ENCODE measurements around the gene INIP. TPM values are rescaled to one million over a fixed set of nuclear protein-coding genes. Genes with fewer than 3 reads are reported as not detected.
A peak's percentile ranks its signal among the peaks of the same experiment; 100 is the strongest.

INIP gene
- total and polyA plus RNA-seq, 2 of the 13 experiments (the other 11 are each of a cell fraction or from before 2014, with no cell fraction given), result 13.6 to 28.6 TPM

- TF ChIP-seq ZNF710 (CRISPR knock-in tag; IDR thresholded peaks at IDR 0.05; ENCODE audit: borderline replicate concordance), result no peak
- TF ChIP-seq KMT2A (CRISPR knock-in tag; IDR thresholded peaks at IDR 0.05), result peak; percentile 71
- 0 out of 2 replicates have a peak, but pooled peaks have one; percentile 9 for TF ChIP-seq GATAD2A (CRISPR knock-in tag; IDR thresholded peaks at IDR 0.05)
- TF ChIP-seq ZBTB38 (CRISPR knock-in tag; IDR thresholded peaks at IDR 0.05), result peak; percentile 61
- peak; percentile 88 for TF ChIP-seq CREB1 (IDR thresholded peaks at IDR 0.05)
- peak; percentile 96 for TF ChIP-seq CREB1 (CRISPR knock-in tag; IDR thresholded peaks at IDR 0.05)
- peak in 1 of 2 experiments; percentile 71; a peak in 1 of 4 replicates for TF ChIP-seq KLF16 (CRISPR knock-in tag; IDR thresholded peaks at IDR 0.05)
- peak; percentile 92 for TF ChIP-seq ATF1 (CRISPR knock-in tag; IDR thresholded peaks at IDR 0.05)
- TF ChIP-seq ZC3H13 (CRISPR knock-in tag; IDR thresholded peaks at IDR 0.05), result no peak
- peak; percentile 23; the same call in 1 of the 2 replicates for TF ChIP-seq SUZ12 (IDR thresholded peaks at IDR 0.05; ENCODE audit: low read depth, low read length)
- peak; percentile 33; the same call in 1 of the 2 replicates for TF ChIP-seq ZNF563 (CRISPR knock-in tag; IDR thresholded peaks at IDR 0.05)
- TF ChIP-seq NBN (conservative IDR thresholded peaks at IDR 0.05), result no peak
- TF ChIP-seq ZFX (CRISPR knock-in tag; IDR thresholded peaks at IDR 0.05; ENCODE audit: low read depth), result peak; percentile 75
- no peak for TF ChIP-seq ZKSCAN1 (IDR thresholded peaks at IDR 0.05; ENCODE audit: low read length)
- peak; percentile 93 for TF ChIP-seq E2F5 (CRISPR knock-in tag; conservative IDR thresholded peaks at IDR 0.05)
- peak; percentile 97 for TF ChIP-seq SAP130 (CRISPR knock-in tag; IDR thresholded peaks at IDR 0.05; ENCODE audit: low read depth)
- 0 out of 2 replicates have a peak, but pooled peaks have one; percentile 28 for TF ChIP-seq ZSCAN29 (CRISPR knock-in tag; conservative IDR thresholded peaks at IDR 0.05)
- peak; percentile 55; the same call in 1 of the 2 replicates for TF ChIP-seq ZNF317 (CRISPR knock-in tag; IDR thresholded peaks at IDR 0.05)
- peak; percentile 65 for TF ChIP-seq IKZF5 (CRISPR knock-in tag; IDR thresholded peaks at IDR 0.05)
- TF ChIP-seq AGO1 (IDR thresholded peaks at IDR 0.05; ENCODE audit: low read depth, low read length, poor library complexity, severe bottlenecking), result peak; percentile 38
- peak; percentile 58 for TF ChIP-seq SPEN (CRISPR knock-in tag; IDR thresholded peaks at IDR 0.05; ENCODE audit: low read depth)
- 0 out of 2 replicates have a peak, but pooled peaks have one; percentile 45 for TF ChIP-seq CAMTA2 (CRISPR knock-in tag; IDR thresholded peaks at IDR 0.05; ENCODE audit: borderline replicate concordance)
- 0 out of 2 replicates have a peak, but pooled peaks have one; percentile 16 for TF ChIP-seq ZNF331 (CRISPR knock-in tag; IDR thresholded peaks at IDR 0.05)
These were observed at the start of gene INIP (continued) for GRCh38 chr9:112717661-112718331.
